ENCODE measurements around the gene EYA2. TPM values are rescaled to one million over a fixed set of nuclear protein-coding genes. Genes with fewer than 3 reads are reported as not detected.

EYA2 gene
- total RNA-seq, 4 donors from 2014 or later = 9.7 to 22.1 (median 14.3) TPM

- Histone ChIP-seq H3K36me3 (peaks cover 0 to 79% (median 0%) of the 10 kb centered on the region in 3 donors), H3K27ac (no peak overlapping the region), H3K9me3 (no peaks in the 10 kb centered on the region), H3K4me3 (no peak overlapping the region), H3K27me3 (no peaks in the 10 kb centered on the region), H3K4me1 (no peaks in the 10 kb centered on the region)
- DNase-seq = no peak
- TF ChIP-seq, protein P1, sequence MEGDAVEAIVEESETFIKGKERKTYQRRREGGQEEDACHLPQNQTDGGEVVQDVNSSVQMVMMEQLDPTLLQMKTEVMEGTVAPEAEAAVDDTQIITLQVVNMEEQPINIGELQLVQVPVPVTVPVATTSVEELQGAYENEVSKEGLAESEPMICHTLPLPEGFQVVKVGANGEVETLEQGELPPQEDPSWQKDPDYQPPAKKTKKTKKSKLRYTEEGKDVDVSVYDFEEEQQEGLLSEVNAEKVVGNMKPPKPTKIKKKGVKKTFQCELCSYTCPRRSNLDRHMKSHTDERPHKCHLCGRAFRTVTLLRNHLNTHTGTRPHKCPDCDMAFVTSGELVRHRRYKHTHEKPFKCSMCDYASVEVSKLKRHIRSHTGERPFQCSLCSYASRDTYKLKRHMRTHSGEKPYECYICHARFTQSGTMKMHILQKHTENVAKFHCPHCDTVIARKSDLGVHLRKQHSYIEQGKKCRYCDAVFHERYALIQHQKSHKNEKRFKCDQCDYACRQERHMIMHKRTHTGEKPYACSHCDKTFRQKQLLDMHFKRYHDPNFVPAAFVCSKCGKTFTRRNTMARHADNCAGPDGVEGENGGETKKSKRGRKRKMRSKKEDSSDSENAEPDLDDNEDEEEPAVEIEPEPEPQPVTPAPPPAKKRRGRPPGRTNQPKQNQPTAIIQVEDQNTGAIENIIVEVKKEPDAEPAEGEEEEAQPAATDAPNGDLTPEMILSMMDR (IDR thresholded peaks at IDR 0.05) = no peak
- TF ChIP-seq POLR2A (IDR thresholded peaks at IDR 0.05) = no peak
- intact Hi-C loops (cut with DNase I) = no loop called here
- 81 to 86% methylated on average over 1 of the region's 1 CpG for WGBS, 2 donors
Observed at GRCh38 chr20:47178851-47179250, 284.2 kb downstream of the EYA2 start.

DNA sequence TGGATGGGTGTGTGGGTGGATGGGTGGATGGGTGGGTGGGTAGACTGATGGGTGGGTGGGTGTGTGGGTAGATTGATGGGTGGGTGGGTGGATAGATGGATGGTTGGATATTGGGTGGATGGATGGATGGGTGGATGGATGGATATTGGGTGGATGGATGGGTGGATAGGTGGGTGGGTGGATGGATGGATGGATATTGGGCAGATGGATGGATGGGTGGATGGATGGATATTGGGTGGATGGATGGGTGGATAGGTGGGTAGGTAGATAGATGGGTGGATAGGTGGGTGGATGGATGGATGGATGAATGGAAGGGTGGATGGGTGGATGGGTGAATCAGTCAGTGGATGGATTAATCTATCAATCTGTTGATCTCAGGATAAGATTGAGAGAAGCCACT lies 284.6 kb downstream of the EYA2 start:
- no peaks in the 10 kb centered on the region for H3K9me3 ChIP-seq
- intact Hi-C loops (cut with DNase I) = no loop called here
- no peak for TF ChIP-seq POLR2A (IDR thresholded peaks at IDR 0.05)
- TF ChIP-seq, protein P1 (IDR thresholded peaks at IDR 0.05) = no peak

GRCh38 chr20:47181056-47181862 lies 286.6 kb downstream of the EYA2 start:
- H3K27me3 ChIP-seq = no peaks in the 10 kb centered on the region
- no peak overlapping the region for H3K27ac ChIP-seq
- TF ChIP-seq POLR2A (IDR thresholded peaks at IDR 0.05) = no peak
- TF ChIP-seq, protein P1 (IDR thresholded peaks at IDR 0.05) = no peak
- 60 to 72% methylated on average over 5 of the region's 5 CpGs for WGBS, 2 donors
- intact Hi-C loops (cut with DNase I) = no loop called here
- no peaks in the 10 kb centered on the region for H3K9me3 ChIP-seq
- no peak for DNase-seq
- H3K4me1 ChIP-seq = no peaks in the 10 kb centered on the region
- H3K4me3 ChIP-seq = no peak overlapping the region
- peaks cover 0 to 78% (median 0%) of the 10 kb centered on the region in 3 donors for H3K36me3 ChIP-seq

More for the DNA sequence above, 284.6 kb downstream of the EYA2 start:
- peaks cover 0 to 81% (median 0%) of the 10 kb centered on the region in 3 donors for H3K36me3 ChIP-seq
- no peak overlapping the region for H3K27ac ChIP-seq
- no peak for DNase-seq
- H3K27me3 ChIP-seq = no peaks in the 10 kb centered on the region
- no peaks in the 10 kb centered on the region for H3K4me1 ChIP-seq
- H3K4me3 ChIP-seq = no peak overlapping the region

DNA sequence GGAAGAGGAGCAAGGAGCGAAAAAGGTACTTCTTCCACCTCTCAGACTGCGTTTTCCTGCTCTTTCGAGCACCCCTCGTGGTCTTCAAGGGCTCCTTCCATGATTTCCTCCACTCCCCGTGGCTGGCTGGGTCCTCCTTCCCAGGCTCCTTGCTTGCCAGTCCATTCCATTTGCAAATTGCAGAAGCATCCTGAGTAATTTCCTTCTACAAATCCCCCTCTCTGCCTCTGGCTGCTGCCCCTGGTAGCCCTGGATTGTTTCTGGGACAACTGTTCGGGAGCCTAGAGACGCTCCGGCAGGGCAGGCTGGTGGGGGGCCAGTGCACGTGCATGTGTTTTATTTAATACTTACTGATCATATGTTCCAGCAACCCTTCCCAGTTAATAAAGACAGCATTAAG lies 288.7 kb downstream of the EYA2 start:
- H3K9me3 ChIP-seq = no peaks in the 10 kb centered on the region
- TF ChIP-seq, protein P1 (IDR thresholded peaks at IDR 0.05) = no peak
- no peak for TF ChIP-seq POLR2A (IDR thresholded peaks at IDR 0.05)

GRCh38 chr20:47187450-47188195 lies 293.0 kb downstream of the EYA2 start:
- no peak for TF ChIP-seq POLR2A (IDR thresholded peaks at IDR 0.05)
- TF ChIP-seq, protein P1 (IDR thresholded peaks at IDR 0.05) = no peak
- H3K27me3 ChIP-seq = no peaks in the 10 kb centered on the region
- no peak for DNase-seq
- no peaks in the 10 kb centered on the region for H3K9me3 ChIP-seq
- H3K36me3 ChIP-seq = peaks cover 0 to 66% (median 0%) of the 10 kb centered on the region in 3 donors
- peaks cover 0 to 4% (median 0%) of the 10 kb centered on the region in 3 donors for H3K4me1 ChIP-seq
- no peak overlapping the region for H3K4me3 ChIP-seq
- no peak overlapping the region for H3K27ac ChIP-seq
- WGBS, 2 donors = 67 to 83% methylated on average over 14 to 15 of the region's 19 CpGs
- intact Hi-C loops (cut with DNase I) = no loop called here

More for the DNA sequence above, 288.7 kb downstream of the EYA2 start:
- no peak for DNase-seq
- H3K27me3 ChIP-seq = no peaks in the 10 kb centered on the region
- peaks cover 0 to 80% (median 0%) of the 10 kb centered on the region in 3 donors for H3K36me3 ChIP-seq
- no peak overlapping the region for H3K27ac ChIP-seq
- no peak overlapping the region for H3K4me3 ChIP-seq
- WGBS, 2 donors = 76 to 77% methylated on average over 6 to 8 of the region's 9 CpGs
- no peaks in the 10 kb centered on the region for H3K4me1 ChIP-seq
- intact Hi-C loops (cut with DNase I) = no loop called here
